ENCODE measurements around the gene UQCRQ.
"Not testable (repeated sequence)": the region's sequence is repeated elsewhere in the genome, so short reads cannot be mapped to it uniquely, and the experiment has no call there.

UQCRQ gene

GRCh38 chr5:132832612-132833011 lies 33.8 kb upstream of the UQCRQ start:
- no peak for DNase-seq (ENCODE audit: low read depth)

GRCh38 chr5:132834057-132834456 lies 32.4 kb upstream of the UQCRQ start:
- no peak for DNase-seq (ENCODE audit: low read depth)

- no peak for DNase-seq (ENCODE audit: low read depth)
These were observed 29.6 kb upstream of the UQCRQ start for GRCh38 chr5:132836852-132837251.

- no peak for DNase-seq (ENCODE audit: low read depth)
These were observed 28.6 kb upstream of the UQCRQ start for GRCh38 chr5:132837868-132838267.

GRCh38 chr5:132838516-132839282 lies 27.7 kb upstream of the UQCRQ start:
- no peak for DNase-seq (ENCODE audit: low read depth)

- DNase-seq (ENCODE audit: low read depth), result no peak
These were observed 26.8 kb upstream of the UQCRQ start for GRCh38 chr5:132839426-132840301.

- DNase-seq (ENCODE audit: low read depth), result no peak
These were observed 26.1 kb upstream of the UQCRQ start for GRCh38 chr5:132840313-132840712.

- DNase-seq (ENCODE audit: low read depth), result no peak
These were observed 25.5 kb upstream of the UQCRQ start for GRCh38 chr5:132840896-132841295.

GRCh38 chr5:132841305-132841704 lies 25.1 kb upstream of the UQCRQ start:
- DNase-seq (ENCODE audit: low read depth), result no peak

GRCh38 chr5:132848270-132848669 lies 18.2 kb upstream of the UQCRQ start:
- no peak for DNase-seq (ENCODE audit: low read depth)

- no peak for DNase-seq (ENCODE audit: low read depth)
These were observed 17.1 kb upstream of the UQCRQ start for GRCh38 chr5:132849347-132849746.

- DNase-seq (ENCODE audit: low read depth), result no peak
These were observed 16.4 kb upstream of the UQCRQ start for GRCh38 chr5:132850066-132850465.

GRCh38 chr5:132853323-132853722 lies 13.1 kb upstream of the UQCRQ start:
- DNase-seq (ENCODE audit: low read depth), result no peak

- DNase-seq (ENCODE audit: low read depth), result no peak
These were observed 12.7 kb upstream of the UQCRQ start for GRCh38 chr5:132853790-132854189.

- DNase-seq (ENCODE audit: low read depth), result no peak
These were observed 12.1 kb upstream of the UQCRQ start for GRCh38 chr5:132854301-132854700.

GRCh38 chr5:132854992-132855391 lies 11.4 kb upstream of the UQCRQ start:
- not testable (repeated sequence) for DNase-seq (ENCODE audit: low read depth)

GRCh38 chr5:132856011-132856410 lies 10.4 kb upstream of the UQCRQ start:
- DNase-seq (ENCODE audit: low read depth), result no peak

- no peak for DNase-seq (ENCODE audit: low read depth)
These were observed 6.5 kb upstream of the UQCRQ start for GRCh38 chr5:132859889-132860437.

- no peak for DNase-seq (ENCODE audit: low read depth)
These were observed 5.7 kb upstream of the UQCRQ start for GRCh38 chr5:132860742-132861141.

GRCh38 chr5:132865668-132866341 lies 637 bp upstream of the UQCRQ start:
- DNase-seq (ENCODE audit: low read depth), result no peak

GRCh38 chr5:132867046-132867451 lies 607 bp downstream of the UQCRQ start:
- DNase-seq (ENCODE audit: low read depth), result no peak

GRCh38 chr5:132868754-132869153 lies 2.3 kb downstream of the UQCRQ start:
- DNase-seq (ENCODE audit: low read depth), result no peak

Data from activated T-cell treated with anti-CD3 and anti-CD28 coated beads for 48 hours (primary cell).